Measurements from ENCODE around the gene N4BP2L1. TPM values are rescaled to one million over a fixed set of nuclear protein-coding genes. Genes with fewer than 3 reads are reported as not detected.

The N4BP2L1 gene
- total RNA-seq, 1 experiment from 2014 or later, result 1.1 TPM

DNA sequence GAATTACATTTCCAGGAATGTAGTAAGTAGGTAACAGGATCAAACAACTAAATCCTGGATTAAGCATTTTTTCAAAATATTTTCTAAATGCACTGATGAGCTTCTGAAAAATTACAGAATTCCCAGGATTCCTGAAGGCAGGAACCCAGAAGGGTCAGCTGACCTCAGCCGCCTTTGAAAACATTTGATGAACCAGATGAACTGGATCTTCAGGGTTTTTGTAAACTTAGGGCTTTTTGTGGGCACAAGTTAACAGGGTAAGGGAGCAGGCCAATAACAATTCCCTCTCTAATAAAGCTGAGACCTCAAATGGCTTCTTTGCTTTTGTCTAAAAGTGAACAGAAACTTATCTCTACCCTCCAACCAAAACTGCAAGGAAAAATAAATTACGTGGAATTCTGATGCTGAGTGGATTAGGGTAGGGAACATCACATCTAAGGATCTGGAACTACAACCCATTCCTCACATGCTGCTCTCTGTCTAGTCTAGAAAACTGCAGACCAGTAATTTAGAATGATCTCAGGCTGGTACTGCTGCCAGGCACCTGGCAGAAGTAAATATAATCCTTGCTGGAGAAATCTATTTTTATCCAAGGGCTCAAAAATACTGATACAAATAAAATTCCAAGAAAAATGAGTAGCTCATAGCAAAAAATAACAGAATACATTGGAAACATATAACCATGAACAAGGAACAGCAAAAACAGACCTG is 48.2 kb upstream of the N4BP2L1 start:
- intact Hi-C loops (cut with micrococcal nuclease), result no loop called here
- ChIA-PET RAD21 (ENCODE audit: low non-redundant PET in 1 of 2, low total read pairs in 2 of 2, uncharacterized antibody in 2 of 2, unreplicated experiment in 2 of 2) (no interaction called here), POLR2A (no interaction called here), CTCF (no interaction called here)
- H3K9ac ChIP-seq (ENCODE audit: low read length), result no peak overlapping the region
- no peaks in the 10 kb centered on the region for H3K27me3 ChIP-seq (ENCODE audit: insufficient read depth, low read length)
- H2AFZ ChIP-seq (ENCODE audit: low read depth, low read length, poor library complexity, severe bottlenecking), result no peak overlapping the region
- H3K4me2 ChIP-seq (ENCODE audit: low read length), result no peak overlapping the region
- no peaks in the 10 kb centered on the region for H4K20me1 ChIP-seq (ENCODE audit: insufficient read depth)
- ATAC-seq (no peak), DNase-seq (ENCODE audit: low read depth, low spot score) (no peak)
- H3K79me2 ChIP-seq (ENCODE audit: insufficient read depth, low read length), result no peaks in the 10 kb centered on the region
- H3K36me3 ChIP-seq (ENCODE audit: control insufficient read depth in 1 of 2, insufficient read depth in 2 of 2, low read length in 2 of 2), result no peaks in the 10 kb centered on the region
- TF ChIP-seq, protein P1, sequence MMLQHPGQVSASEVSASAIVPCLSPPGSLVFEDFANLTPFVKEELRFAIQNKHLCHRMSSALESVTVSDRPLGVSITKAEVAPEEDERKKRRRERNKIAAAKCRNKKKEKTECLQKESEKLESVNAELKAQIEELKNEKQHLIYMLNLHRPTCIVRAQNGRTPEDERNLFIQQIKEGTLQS (IDR thresholded peaks at IDR 0.05), result no peak
- no peak for TF ChIP-seq EZH2phosphoT487 (IDR thresholded peaks at IDR 0.05; ENCODE audit: borderline replicate concordance)
- no peak for TF ChIP-seq REST (IDR thresholded peaks at IDR 0.05; ENCODE audit: low read depth)
- no peak for TF ChIP-seq TCF7L2 (IDR thresholded peaks at IDR 0.05; ENCODE audit: borderline replicate concordance, extremely low read depth, insufficient read depth, insufficient read length)
- no peak for TF ChIP-seq SIN3A (IDR thresholded peaks at IDR 0.05; ENCODE audit: low read depth)
- no peaks in the 10 kb centered on the region for H3K4me1 ChIP-seq (ENCODE audit: control insufficient read depth in 1 of 2, insufficient read depth in 2 of 2, low read length in 2 of 2)
- H3K27ac ChIP-seq (ENCODE audit: low read depth, low read length), result no peak overlapping the region
- BruUV-seq (replicated peaks), result no TSS peak
- no peaks in the 10 kb centered on the region for H3K9me3 ChIP-seq (ENCODE audit: control insufficient read depth in 1 of 2, insufficient read depth in 1 of 2, low read depth in 1 of 2, low read length in 2 of 2)
- H3K4me3 ChIP-seq (replicated peaks in 1 of 2; ENCODE audit: low read depth in 1 of 2, low read length in 2 of 2), result no peak overlapping the region
- no peaks in the 10 kb centered on the region for H3K9me2 ChIP-seq (ENCODE audit: insufficient read depth)

Measured in HCT116 (cell line).